Hematopoietic multipotent progenitor cell (in vitro differentiated cells): Measurements from ENCODE around the gene ATP13A2. TPM values are rescaled to one million over a fixed set of nuclear protein-coding genes. Genes with fewer than 3 reads are reported as not detected.
"Not testable (repeated sequence)": the region's sequence is repeated elsewhere in the genome, so short reads cannot be mapped to it uniquely, and the experiment has no call there.

Source experiments
- DNase-seq, 3 donors: peaks; one replicate each; pipeline ENCODE4 v3.0.0-alpha.2; 2011 to 2015; ENCODE audit warnings: low read depth in 2 of 3, low spot score in 2 of 3
- total RNA-seq: library from RNA; depleted of rRNA; stranded (reverse); fragments of >200 nt; gene quantifications from one replicate; pipeline ENCODE4 v1.2.3, GENCODE V29; 2012

ATP13A2 gene
- total RNA-seq, 1 donor = 63.3 TPM

GRCh38 chr1:16979475-16980327, 32.0 kb downstream of the ATP13A2 start:
- DNase-seq = no peak

GRCh38 chr1:16978567-16979474, 32.9 kb downstream of the ATP13A2 start:
- DNase-seq = peak in 2 of 3 donors; percentile 55 to 63

- DNase-seq = no peak
Observed at GRCh38 chr1:16978139-16978538, 33.6 kb downstream of the ATP13A2 start.

DNA sequence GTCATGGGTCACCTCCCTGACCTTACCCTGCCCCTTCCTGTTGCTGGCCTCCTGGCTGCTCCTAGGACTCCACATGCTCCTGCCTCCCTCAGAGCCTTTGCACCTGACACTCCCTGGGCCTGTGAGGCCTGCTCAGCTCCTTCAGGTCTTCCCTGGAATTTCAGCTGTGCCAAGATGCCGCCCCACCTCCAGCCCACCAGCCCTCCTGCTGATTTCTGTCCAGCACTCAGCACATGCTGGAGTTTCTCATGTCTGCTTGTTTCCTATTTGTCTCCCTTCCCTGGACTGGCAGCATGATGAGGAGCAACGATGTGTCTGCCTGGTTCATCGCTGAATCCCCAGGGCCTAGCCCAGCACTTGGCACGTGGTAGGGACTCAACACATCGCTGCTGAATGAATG, 34.4 kb downstream of the ATP13A2 start:
- DNase-seq = no peak

DNA sequence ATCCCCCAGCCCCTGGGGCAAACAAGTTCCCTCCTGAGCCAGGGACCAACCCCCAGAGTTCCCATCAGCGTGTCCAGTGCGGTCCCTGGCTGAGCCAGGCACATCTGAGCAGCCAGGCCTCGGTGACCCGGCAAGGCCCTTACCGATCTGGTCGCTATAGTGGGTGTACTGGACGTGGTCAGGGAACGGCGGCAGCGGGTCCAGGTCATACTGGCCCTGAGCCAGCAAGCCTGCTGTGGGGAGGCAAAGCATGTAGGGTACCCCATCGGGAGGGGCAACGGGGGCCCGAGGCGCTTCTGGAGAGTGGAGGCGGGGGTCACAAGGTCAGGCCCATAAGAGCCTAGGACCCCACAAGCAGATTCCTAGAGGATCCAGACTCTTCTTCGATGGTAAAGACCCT, 34.8 kb downstream of the ATP13A2 start:
- DNase-seq = no peak

DNA sequence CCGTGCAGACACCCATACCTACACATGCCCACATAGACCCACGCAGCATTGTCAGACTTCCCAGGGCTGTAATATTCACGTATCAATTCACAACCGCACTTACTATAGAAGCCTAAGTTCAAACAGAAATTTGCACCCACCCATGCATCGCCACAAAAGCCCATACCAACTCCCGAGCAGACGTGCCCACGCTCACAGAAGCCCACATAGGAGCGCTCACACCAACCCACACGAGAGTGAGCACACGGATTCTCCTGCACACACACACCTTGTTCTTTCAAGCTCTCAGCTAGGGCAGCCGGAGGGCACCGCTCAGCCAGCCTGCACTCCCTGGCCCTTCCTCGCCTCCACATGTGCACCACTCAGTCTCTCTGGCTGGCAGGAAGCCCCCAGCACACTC, 35.9 kb downstream of the ATP13A2 start:
- DNase-seq = no peak

DNA sequence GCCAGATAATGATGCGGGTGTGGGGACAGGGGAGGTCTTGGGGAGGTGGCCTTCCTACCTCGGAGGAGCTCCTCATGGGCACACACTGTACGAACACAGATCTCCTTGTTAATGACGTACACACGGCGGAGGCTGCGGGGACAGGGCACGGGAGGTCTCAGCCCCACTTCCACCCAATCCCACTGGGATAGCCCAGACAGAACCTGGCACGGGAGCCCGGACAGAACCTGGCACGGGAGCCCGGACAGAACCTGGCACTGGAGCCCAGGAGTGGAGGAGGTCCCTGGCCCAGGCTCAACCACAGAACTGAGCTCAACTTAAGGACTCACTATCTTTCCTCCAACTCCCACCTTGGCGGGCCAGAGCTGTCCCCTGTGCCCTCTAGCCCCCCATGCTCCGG, 36.5 kb downstream of the ATP13A2 start:
- no peak for DNase-seq

DNA sequence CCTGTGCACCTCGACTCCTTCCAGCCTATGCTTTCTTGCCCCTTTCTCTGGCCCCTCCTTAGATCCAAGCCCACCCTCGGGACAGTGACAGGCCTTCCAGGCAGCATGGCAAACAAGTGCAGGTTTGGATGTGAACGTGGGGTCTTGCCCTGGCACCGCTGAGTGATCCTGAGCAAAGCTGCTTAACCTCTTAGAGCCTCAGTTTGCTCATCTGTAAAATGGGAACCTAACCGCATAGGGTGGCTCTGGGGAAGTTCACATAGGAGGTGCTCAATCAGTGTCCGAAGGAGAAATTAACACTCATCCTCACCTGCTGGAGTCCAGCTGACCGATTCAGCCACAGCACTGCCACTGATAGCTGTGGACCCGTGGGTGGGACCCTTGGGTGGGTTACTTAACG, 38.5 kb downstream of the ATP13A2 start:
- DNase-seq = no peak

DNA sequence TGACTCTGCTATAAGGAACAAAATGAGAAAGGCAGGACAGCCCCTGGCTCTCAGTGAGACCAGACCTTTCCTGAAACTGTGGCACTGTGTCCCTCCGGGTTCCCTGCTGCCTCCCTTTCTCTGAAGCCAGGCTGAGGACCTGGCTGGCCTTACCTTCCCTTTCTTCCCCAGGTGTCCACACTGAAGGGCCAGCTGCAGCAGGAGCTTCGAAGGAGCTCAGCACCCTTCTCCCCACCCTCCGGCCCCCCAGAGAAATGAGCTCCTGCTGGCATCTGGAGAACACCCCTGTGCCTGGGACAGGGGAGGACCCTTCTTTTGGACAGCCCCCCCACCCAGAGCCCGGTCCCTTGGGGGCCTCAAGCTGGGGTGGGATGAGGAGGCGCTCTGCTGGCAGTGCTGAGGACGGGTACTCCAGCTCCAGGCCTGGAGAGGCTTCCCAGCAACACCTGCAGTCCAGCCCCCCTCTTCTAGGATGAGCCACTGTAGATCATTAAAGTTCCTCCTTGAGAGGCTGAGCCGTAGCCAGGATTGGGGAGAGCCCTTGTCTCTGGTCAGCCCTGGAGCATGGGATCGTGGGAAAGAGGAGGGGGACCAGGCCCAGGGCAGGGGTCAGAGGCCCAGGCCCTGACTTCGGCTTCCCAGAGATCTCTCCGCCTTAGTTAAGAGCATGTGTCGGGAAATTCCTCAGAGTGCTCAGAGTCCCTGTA, 39.4 kb downstream of the ATP13A2 start:
- DNase-seq = no peak

DNA sequence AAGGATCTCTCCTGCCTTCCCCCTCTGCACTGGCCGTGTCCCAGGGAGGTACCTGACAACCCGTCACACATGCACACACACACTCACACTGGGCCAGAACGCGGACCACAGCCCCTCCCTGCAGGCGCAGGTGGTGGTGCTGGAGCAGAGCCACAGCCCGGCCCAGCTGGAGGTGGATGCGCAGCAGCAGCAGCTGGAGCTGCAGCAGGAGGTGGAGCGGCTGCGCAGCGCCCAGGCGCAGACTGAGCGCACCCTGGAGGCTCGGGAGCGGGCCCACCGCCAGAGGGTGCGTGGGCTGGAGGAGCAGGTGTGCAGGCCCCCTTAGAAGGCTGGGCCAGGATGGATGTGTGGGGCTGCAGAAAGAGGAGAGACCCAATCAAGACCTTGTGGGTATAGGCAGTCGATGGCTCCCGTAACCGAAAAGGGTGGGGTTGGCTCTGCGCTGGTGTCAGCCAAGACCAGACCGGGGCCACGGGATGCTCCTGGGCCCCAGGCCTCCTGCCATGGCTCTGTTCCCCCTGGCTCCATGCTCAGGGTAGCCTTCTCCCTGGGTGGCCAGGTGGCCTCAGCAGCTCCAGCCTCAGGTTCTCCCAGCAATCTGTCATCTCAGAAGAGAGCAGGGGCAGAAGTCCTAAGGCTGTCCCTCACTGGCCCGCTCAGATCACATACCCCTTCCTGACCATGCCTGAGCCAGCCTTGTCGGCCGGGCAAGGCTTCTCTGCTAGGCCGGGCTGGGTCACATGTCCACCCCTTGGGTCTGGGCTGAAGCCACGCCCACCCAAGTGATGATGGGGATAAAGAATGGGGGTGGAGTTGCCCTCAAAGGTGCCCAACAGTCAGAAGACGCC, 40.2 kb downstream of the ATP13A2 start:
- no peak for DNase-seq

DNA sequence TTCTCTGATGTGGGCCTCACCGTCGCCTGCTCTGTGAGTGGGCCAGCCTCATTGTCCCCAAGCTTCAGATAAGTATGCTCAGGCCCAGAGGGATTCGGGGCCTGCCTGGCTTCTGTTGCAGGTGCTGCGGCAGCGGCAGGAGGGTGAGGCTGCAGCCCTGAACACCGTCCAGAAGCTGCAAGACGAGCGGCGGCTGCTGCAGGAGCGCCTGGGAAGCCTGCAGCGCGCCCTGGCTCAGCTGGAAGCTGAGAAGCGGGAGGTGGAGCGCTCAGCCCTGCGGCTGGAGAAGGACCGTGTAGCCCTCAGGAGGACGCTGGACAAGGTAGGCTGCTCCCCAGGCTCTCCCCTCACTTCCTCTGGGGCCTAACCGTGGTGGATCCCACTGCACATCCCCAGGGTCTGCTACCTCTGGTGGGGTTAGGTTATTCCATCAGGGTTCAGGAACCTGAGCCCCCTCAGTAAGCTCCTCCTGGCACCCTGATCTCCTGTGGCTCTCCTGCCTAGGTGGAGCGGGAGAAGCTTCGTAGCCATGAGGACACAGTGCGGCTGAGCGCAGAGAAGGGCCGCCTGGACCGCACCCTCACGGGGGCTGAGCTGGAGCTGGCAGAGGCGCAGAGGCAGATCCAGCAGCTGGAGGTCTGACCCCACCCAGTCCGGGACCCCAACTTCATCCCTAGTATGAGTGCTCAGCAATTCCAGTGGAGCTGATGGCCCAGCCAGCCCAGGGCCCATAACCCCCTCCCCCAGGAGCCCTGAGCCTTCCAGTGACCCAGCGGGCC, 41.4 kb downstream of the ATP13A2 start:
- no peak for DNase-seq

- no peak for DNase-seq
Observed at GRCh38 chr1:16969651-16970050, 42.1 kb downstream of the ATP13A2 start.

DNA sequence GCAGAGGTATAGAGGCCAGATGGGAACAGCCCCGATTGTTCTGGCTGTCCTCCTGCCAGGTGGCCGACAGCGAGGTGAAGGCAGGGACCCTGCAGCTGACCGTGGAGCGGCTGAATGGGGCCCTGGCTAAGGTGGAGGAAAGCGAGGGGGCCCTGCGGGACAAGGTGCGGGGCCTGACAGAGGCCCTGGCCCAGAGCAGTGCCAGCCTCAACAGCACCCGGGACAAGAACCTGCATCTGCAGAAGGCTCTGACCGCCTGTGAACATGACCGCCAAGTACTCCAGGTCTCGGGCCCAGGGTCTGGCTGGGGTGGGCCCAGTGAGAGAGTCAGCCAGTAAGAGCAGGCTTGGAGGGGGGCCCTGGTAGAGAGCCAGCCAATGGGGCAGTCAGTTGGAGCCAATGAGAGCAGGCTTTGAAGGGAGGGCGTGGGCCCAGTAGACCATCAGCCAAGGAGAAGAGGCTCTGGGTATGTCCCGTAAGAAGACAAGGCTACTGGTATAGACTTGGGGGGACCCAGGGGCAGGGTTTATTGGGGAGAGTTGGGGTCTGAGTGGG, 42.6 kb downstream of the ATP13A2 start:
- no peak for DNase-seq

GRCh38 chr1:16968372-16968771, 43.4 kb downstream of the ATP13A2 start:
- no peak for DNase-seq

- DNase-seq = no peak
Observed at GRCh38 chr1:16967962-16968361, 43.8 kb downstream of the ATP13A2 start.

- peak in 1 of 3 donors; percentile 40 for DNase-seq
Observed at GRCh38 chr1:16967095-16967575, 44.6 kb downstream of the ATP13A2 start.

- DNase-seq = no peak
Observed at GRCh38 chr1:16966282-16966681, 45.4 kb downstream of the ATP13A2 start.

DNA sequence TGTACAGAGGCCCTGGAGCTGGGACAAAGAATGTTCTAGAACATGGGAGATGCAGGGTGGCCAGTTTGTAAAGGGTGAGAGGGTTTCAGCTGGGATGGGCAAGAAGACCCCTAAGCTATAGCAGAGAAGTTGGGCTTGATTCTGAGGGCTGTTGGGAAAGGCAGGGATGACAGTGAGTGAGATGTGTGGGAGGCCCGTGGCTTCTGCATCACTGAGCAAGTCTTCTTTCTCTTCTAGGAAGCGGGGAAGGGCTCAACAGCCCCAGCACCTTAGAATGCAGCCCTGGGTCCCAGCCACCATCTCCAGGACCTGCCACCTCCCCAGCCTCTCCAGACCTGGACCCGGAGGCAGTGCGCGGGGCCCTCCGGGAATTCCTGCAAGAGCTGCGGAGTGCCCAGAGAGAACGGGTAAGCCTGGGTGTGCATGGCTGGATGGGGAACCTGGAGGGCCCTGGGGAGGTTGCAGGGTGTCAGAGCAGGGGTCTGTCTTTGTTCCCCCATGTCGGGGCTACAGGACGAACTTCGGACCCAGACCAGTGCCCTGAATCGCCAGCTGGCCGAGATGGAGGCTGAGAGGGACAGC, 46.2 kb downstream of the ATP13A2 start:
- no peak for DNase-seq

DNA sequence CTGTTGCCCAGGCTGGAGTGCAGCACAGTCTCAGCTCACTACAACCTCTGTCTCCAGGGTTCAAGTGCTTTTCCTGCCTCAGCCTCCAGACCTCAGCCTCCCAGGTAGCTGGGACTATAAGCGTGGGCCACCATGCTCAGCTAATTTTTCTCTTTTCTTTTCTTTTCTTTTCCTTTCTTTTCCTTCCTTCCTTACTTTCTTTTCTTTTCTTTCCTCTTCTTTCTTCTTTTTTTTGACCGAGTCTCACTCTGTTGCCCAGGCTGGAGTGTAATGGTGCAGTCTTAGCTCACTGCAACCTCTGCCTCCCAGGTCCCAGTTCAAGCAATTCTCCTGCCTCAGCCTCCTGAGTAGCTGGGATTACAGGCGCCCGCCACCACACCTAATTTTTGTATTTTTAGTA, 47.6 kb downstream of the ATP13A2 start:
- not testable (repeated sequence) for DNase-seq
